ENCODE data around the gene IDH2.

- TF ChIP-seq GATA3 (IDR thresholded peaks at IDR 0.05; ENCODE audit: low read depth, low read length), result no peak
- TF ChIP-seq GATA2 (IDR thresholded peaks at IDR 0.05; ENCODE audit: low read depth, low read length), result no peak
These were observed 23.8 kb upstream of the IDH2 start for GRCh38 chr15:90126022-90126421.

Data from SH-SY5Y (cell line).